K562 (cell line): Measurements from ENCODE around the gene PPP1R14C. TPM values are rescaled to one million over a fixed set of nuclear protein-coding genes. Genes with fewer than 3 reads are reported as not detected.

Experiments used
- GTF2A2 ChIP-seq: IDR thresholded peaks from 2 replicates; pipeline ENCODE4 v1.6.1; 2016; ENCODE audit warnings: mild to moderate bottlenecking, missing genetic modification characterization, missing compliant biosample characterization
- JUND ChIP-seq, 2 experiments: IDR thresholded peaks; 2 replicates in 1 of 2; 3 replicates in 1 of 2; pipeline ENCODE4 v1.6.1; 2011; ENCODE audit warnings: borderline replicate concordance in 2 of 2, low read depth in 2 of 2, low read length in 2 of 2, improper control_type of control experiment in 1 of 2, missing biosample characterization in 1 of 2, missing genetic modification characterization in 1 of 2, missing genetic modification reagents in 1 of 2
- RAD21 ChIP-seq, 2 experiments: fragments of 250-450 bp in 1 of 2; fragments of 450-650 bp in 1 of 2; sonication (Bioruptor Pico) in 1 of 2; formaldehyde crosslinking in 1 of 2; IDR thresholded peaks in 1 of 2; conservative IDR thresholded peaks in 1 of 2; 2 replicates each; pipeline versions ENCODE4 v1.4.0 to v1.8.0; 2020 to 2022; ENCODE audit warnings: mild to moderate bottlenecking in 2 of 2, moderate library complexity in 1 of 2
- RBM14 ChIP-seq: fragments of 200-400 bp; formaldehyde crosslinking; IDR thresholded peaks from 2 replicates; pipeline ENCODE4 v1.6.1; 2018; ENCODE audit warnings: low read depth, mild to moderate bottlenecking, low read length, moderate library complexity, borderline replicate concordance; ENCODE audit not compliant: insufficient read depth
- RBM34 ChIP-seq: fragments of 200-400 bp; formaldehyde crosslinking; IDR thresholded peaks from 2 replicates; pipeline ENCODE4 v1.6.1; 2018; ENCODE audit warnings: low read length, borderline replicate concordance; ENCODE audit not compliant: insufficient read depth
- RFX1 ChIP-seq: fragments of 450-650 bp; IDR thresholded peaks from 2 replicates; pipeline ENCODE4 v1.6.1; 2016; ENCODE audit warnings: mild to moderate bottlenecking, moderate library complexity
- RFX7 ChIP-seq: fragments of 250-450 bp; sonication (Bioruptor Pico); IDR thresholded peaks from 2 replicates; pipeline ENCODE4 v1.5.1; 2021; ENCODE audit warnings: mild to moderate bottlenecking
- RNF2 ChIP-seq: sonication (generic); IDR thresholded peaks from 2 replicates; pipeline ENCODE4 v1.6.1; 2016
- SRF ChIP-seq, 2 experiments: fragments of 250-450, 450-650 bp in 1 of 2; sonication (Bioruptor Pico) in 1 of 2; sonication (generic) in 1 of 2; formaldehyde crosslinking; IDR thresholded peaks; 2 replicates each; pipeline versions ENCODE4 v1.5.0 to v1.5.1; 2020 to 2022; ENCODE audit warnings: mild to moderate bottlenecking in 1 of 2, missing genetic modification reagents in 1 of 2
- TEAD4 ChIP-seq, 2 experiments: sonication (generic) in 1 of 2; formaldehyde crosslinking in 1 of 2; IDR thresholded peaks; 2 replicates each; pipeline versions ENCODE4 v1.6.1 to v1.8.0; 2012 to 2022; ENCODE audit warnings: borderline replicate concordance in 1 of 2, inconsistent platforms in 1 of 2, low read length in 1 of 2, mild to moderate bottlenecking in 1 of 2, missing genetic modification reagents in 1 of 2
- U2AF1 ChIP-seq: fragments of 200-400 bp; formaldehyde crosslinking; optimal IDR thresholded peaks from 2 replicates; pipeline ENCODE3; 2017; ENCODE audit warnings: mild to moderate bottlenecking, low read depth, low read length, moderate library complexity
- ZNF133 ChIP-seq: fragments of 250-450 bp; sonication (Bioruptor Pico); IDR thresholded peaks from 2 replicates; pipeline ENCODE4 v1.4.0; 2020; ENCODE audit warnings: mild to moderate bottlenecking
- ZNF184 ChIP-seq: sonication (generic); formaldehyde crosslinking; IDR thresholded peaks from 2 replicates; pipeline ENCODE4 v1.5.0; 2020; ENCODE audit warnings: missing genetic modification reagents
- polyA plus RNA-seq, 8 experiments: library from polyadenylated mRNA; depleted of rRNA in 4 of 8; stranded (reverse) in 5 of 8; unstranded in 3 of 8; fragments of >200 nt; fragmentation: Nextera tagmentation in 2 of 8; fragmentation: Illumina TruSeq in 1 of 8; extraction: Ambion mirVana in 2 of 8; extraction: Trizol in 1 of 8; gene quantifications; 2 replicates each; pipeline versions ENCODE4 v1.2.1 to v1.2.3, GENCODE V29; 2011 to 2014; ENCODE audit warnings: inconsistent platforms in 1 of 8, missing spikeins in 1 of 8
- total RNA-seq, 7 experiments: library from RNA; depleted of rRNA in 6 of 7; stranded (reverse); fragments of >200 nt in 6 of 7; fragmentation: Illumina TruSeq in 2 of 7; extraction: Trizol in 2 of 7; gene quantifications; 2 replicates each; pipeline versions ENCODE4 v1.2.1 to v1.2.3, GENCODE V29; 2011 to 2021; ENCODE audit warnings: low replicate concordance in 1 of 7
- TF ChIP-seq, protein P1 (sequence below): fragments of 150-350 bp; IDR thresholded peaks from 2 replicates; pipeline ENCODE4 v1.6.1; 2014; ENCODE audit warnings: low read depth, mild to moderate bottlenecking, low read length, borderline replicate concordance
- TF ChIP-seq, protein P2 (sequence below): fragments of 450-650 bp; formaldehyde crosslinking; IDR thresholded peaks from 2 replicates; pipeline ENCODE4 v1.4.0; 2020; ENCODE audit warnings: mild to moderate bottlenecking, moderate library complexity
- TF ChIP-seq, protein P3 (sequence below): fragments of 450-650 bp; IDR thresholded peaks from 2 replicates; pipeline ENCODE4 v1.6.1; 2016; ENCODE audit warnings: missing biosample characterization, missing genetic modification characterization
- TF ChIP-seq, protein P4 (sequence below), 2 experiments: IDR thresholded peaks; 2 replicates each; pipeline ENCODE4 v1.6.1; 2012; ENCODE audit warnings: improper control_type of control experiment in 2 of 2, low read depth in 2 of 2, low read length in 2 of 2, borderline replicate concordance in 1 of 2

Gene PPP1R14C
- total and polyA plus RNA-seq, 9 of the 15 experiments (the other 6 are each of a cell fraction or from before 2014, with no cell fraction given) = 4.5 to 16.6 (median 11.9) TPM

DNA sequence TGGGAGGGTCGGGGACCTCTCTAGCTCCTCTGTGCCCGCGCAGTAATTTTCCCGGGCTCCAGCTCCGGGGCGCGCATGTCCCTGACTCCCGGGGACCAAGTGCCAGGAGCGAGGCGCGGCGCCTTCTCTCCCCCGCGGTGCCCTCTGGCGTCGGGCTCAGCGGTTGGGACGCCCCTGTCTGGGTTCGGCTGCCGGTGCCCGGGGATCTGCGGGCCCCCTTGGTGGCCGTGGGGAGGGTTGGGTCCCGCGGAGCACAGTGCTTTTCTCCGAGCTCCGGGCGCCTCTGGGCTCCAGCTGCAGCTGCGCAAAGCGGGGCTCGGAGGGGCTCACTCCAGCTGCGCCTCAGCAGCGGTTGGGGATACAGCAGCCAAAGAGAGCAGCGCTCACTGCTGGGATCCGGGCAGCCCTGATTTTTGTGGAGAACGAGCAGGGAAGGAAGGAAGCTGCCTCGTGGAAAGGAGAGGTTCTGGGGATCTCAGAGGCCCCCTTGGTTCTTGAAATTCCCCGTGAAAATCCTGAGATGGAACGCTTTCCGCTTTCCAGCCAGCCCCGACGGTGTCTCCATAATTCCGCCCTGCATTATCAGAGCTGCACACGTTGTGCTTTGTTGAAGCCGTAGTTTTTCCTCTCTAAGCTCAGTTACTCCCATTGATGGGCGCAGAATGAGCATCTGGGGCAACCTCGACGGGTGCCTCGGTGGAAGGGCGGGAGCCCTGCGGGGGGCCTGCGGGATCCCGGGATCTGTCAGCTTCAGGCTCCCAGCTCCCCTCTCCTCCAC is 861 bp downstream of the PPP1R14C start (continued):
- TF ChIP-seq JUND (IDR thresholded peaks at IDR 0.05; ENCODE audit: borderline replicate concordance, low read depth, low read length) (no peak), JUND (tag; IDR thresholded peaks at IDR 0.05; ENCODE audit: borderline replicate concordance, low read depth, low read length) (no peak), TEAD4 (IDR thresholded peaks at IDR 0.05; ENCODE audit: low read length) (no peak), TEAD4 (CRISPR knock-in tag; IDR thresholded peaks at IDR 0.05; ENCODE audit: borderline replicate concordance) (no peak), ZNF133 (no peak), RFX7 (CRISPR knock-in tag) (no peak), RBM34 (no peak), RNF2 (no peak; the same call in 1 of the 2 replicates), SRF (CRISPR knock-in tag; IDR thresholded peaks at IDR 0.05) (no peak), RFX1 (no peak), U2AF1 (no peak), GTF2A2 (tag) (no peak), RBM14 (0 out of 2 replicates have a peak, but pooled peaks have one; percentile 60), RAD21 (CRISPR knock-in tag; conservative IDR thresholded peaks at IDR 0.05 in 1 of 2, IDR thresholded peaks at IDR 0.05 in 1 of 2) (no peak), ZNF184 (CRISPR knock-in tag) (no peak)
- TF ChIP-seq, protein P1, sequence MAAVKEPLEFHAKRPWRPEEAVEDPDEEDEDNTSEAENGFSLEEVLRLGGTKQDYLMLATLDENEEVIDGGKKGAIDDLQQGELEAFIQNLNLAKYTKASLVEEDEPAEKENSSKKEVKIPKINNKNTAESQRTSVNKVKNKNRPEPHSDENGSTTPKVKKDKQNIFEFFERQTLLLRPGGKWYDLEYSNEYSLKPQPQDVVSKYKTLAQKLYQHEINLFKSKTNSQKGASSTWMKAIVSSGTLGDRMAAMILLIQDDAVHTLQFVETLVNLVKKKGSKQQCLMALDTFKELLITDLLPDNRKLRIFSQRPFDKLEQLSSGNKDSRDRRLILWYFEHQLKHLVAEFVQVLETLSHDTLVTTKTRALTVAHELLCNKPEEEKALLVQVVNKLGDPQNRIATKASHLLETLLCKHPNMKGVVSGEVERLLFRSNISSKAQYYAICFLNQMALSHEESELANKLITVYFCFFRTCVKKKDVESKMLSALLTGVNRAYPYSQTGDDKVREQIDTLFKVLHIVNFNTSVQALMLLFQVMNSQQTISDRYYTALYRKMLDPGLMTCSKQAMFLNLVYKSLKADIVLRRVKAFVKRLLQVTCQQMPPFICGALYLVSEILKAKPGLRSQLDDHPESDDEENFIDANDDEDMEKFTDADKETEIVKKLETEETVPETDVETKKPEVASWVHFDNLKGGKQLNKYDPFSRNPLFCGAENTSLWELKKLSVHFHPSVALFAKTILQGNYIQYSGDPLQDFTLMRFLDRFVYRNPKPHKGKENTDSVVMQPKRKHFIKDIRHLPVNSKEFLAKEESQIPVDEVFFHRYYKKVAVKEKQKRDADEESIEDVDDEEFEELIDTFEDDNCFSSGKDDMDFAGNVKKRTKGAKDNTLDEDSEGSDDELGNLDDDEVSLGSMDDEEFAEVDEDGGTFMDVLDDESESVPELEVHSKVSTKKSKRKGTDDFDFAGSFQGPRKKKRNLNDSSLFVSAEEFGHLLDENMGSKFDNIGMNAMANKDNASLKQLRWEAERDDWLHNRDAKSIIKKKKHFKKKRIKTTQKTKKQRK = no peak
- TF ChIP-seq, protein P2, sequence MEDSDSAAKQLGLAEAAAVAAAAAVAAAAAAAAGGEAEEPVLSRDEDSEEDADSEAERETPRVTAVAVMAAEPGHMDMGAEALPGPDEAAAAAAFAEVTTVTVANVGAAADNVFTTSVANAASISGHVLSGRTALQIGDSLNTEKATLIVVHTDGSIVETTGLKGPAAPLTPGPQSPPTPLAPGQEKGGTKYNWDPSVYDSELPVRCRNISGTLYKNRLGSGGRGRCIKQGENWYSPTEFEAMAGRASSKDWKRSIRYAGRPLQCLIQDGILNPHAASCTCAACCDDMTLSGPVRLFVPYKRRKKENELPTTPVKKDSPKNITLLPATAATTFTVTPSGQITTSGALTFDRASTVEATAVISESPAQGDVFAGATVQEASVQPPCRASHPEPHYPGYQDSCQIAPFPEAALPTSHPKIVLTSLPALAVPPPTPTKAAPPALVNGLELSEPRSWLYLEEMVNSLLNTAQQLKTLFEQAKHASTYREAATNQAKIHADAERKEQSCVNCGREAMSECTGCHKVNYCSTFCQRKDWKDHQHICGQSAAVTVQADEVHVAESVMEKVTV (CRISPR knock-in tag) = no peak
- TF ChIP-seq, protein P3, sequence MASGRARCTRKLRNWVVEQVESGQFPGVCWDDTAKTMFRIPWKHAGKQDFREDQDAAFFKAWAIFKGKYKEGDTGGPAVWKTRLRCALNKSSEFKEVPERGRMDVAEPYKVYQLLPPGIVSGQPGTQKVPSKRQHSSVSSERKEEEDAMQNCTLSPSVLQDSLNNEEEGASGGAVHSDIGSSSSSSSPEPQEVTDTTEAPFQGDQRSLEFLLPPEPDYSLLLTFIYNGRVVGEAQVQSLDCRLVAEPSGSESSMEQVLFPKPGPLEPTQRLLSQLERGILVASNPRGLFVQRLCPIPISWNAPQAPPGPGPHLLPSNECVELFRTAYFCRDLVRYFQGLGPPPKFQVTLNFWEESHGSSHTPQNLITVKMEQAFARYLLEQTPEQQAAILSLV = no peak
- TF ChIP-seq, protein P4, sequence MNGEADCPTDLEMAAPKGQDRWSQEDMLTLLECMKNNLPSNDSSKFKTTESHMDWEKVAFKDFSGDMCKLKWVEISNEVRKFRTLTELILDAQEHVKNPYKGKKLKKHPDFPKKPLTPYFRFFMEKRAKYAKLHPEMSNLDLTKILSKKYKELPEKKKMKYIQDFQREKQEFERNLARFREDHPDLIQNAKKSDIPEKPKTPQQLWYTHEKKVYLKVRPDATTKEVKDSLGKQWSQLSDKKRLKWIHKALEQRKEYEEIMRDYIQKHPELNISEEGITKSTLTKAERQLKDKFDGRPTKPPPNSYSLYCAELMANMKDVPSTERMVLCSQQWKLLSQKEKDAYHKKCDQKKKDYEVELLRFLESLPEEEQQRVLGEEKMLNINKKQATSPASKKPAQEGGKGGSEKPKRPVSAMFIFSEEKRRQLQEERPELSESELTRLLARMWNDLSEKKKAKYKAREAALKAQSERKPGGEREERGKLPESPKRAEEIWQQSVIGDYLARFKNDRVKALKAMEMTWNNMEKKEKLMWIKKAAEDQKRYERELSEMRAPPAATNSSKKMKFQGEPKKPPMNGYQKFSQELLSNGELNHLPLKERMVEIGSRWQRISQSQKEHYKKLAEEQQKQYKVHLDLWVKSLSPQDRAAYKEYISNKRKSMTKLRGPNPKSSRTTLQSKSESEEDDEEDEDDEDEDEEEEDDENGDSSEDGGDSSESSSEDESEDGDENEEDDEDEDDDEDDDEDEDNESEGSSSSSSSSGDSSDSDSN (IDR thresholded peaks at IDR 0.05; ENCODE audit: borderline replicate concordance in 1 of 2, low read depth in 2 of 2, low read length in 2 of 2) = 0 out of 4 replicates have a peak, but pooled peaks of 1 of the 2 experiments have one; percentile 11
